ENCODE results near the gene IZUMO2.

The IZUMO2 gene

GRCh38 chr19:50204811-50205675, 42.0 kb upstream of the IZUMO2 start:
- DNase-seq (ENCODE audit: low spot score): no peak
- in situ Hi-C loops (cut with MboI; ENCODE audit: low sequenced_read_pairs, unreplicated experiment): no loop called here
- no peak for TF ChIP-seq CTCF (IDR thresholded peaks at IDR 0.05; ENCODE audit: borderline replicate concordance, control extremely low read depth, extremely low read depth, insufficient read depth, missing control alignments)

GRCh38 chr19:50204081-50204428, 41.0 kb upstream of the IZUMO2 start:
- no peak for DNase-seq (ENCODE audit: low spot score)
- TF ChIP-seq CTCF (IDR thresholded peaks at IDR 0.05; ENCODE audit: borderline replicate concordance, control extremely low read depth, extremely low read depth, insufficient read depth, missing control alignments): no peak
- in situ Hi-C loops (cut with MboI; ENCODE audit: low sequenced_read_pairs, unreplicated experiment): no loop called here

- no peak for DNase-seq (ENCODE audit: low spot score)
- in situ Hi-C loops (cut with MboI; ENCODE audit: low sequenced_read_pairs, unreplicated experiment): no loop called here
- TF ChIP-seq CTCF (IDR thresholded peaks at IDR 0.05; ENCODE audit: borderline replicate concordance, control extremely low read depth, extremely low read depth, insufficient read depth, missing control alignments): no peak
Measured at GRCh38 chr19:50203281-50204080, 40.4 kb upstream of the IZUMO2 start, which contains the start of gene MYH14. Gene MYH14, plus strand, starts transcription at chr19:50203622. Its CDS starts 6,744 bp downstream, at chr19:50210366.

GRCh38 chr19:50202962-50203280, 39.8 kb upstream of the IZUMO2 start:
- in situ Hi-C loops (cut with MboI; ENCODE audit: low sequenced_read_pairs, unreplicated experiment): no loop called here
- no peak for TF ChIP-seq CTCF (IDR thresholded peaks at IDR 0.05; ENCODE audit: borderline replicate concordance, control extremely low read depth, extremely low read depth, insufficient read depth, missing control alignments)
- DNase-seq (ENCODE audit: low spot score): no peak

- no peak for TF ChIP-seq CTCF (IDR thresholded peaks at IDR 0.05; ENCODE audit: borderline replicate concordance, control extremely low read depth, extremely low read depth, insufficient read depth, missing control alignments)
- in situ Hi-C loops (cut with MboI; ENCODE audit: low sequenced_read_pairs, unreplicated experiment): no loop called here
- no peak for DNase-seq (ENCODE audit: low spot score)
Measured at GRCh38 chr19:50202386-50202785, 39.3 kb upstream of the IZUMO2 start.

GRCh38 chr19:50199259-50199555, 36.1 kb upstream of the IZUMO2 start:
- in situ Hi-C loops (cut with MboI; ENCODE audit: low sequenced_read_pairs, unreplicated experiment): no loop called here
- TF ChIP-seq CTCF (IDR thresholded peaks at IDR 0.05; ENCODE audit: borderline replicate concordance, control extremely low read depth, extremely low read depth, insufficient read depth, missing control alignments): no peak
- no peak for DNase-seq (ENCODE audit: low spot score)

Measured in GM13976 (cell line).